Stimulated activated CD4-positive, alpha-beta T cell treated with anti-CD3 and anti-CD28 coated beads, Interleukin-12 subunit alpha, Interleukin-12 subunit beta, amount 100 ng/mL, for 24 hours (primary cell): Measurements from ENCODE around the gene OR10V1.

Experiments
- DNase-seq, 2 experiments: peaks; one replicate each; pipeline ENCODE4 v3.0.0-alpha.2; 2020; ENCODE audit warnings: low read depth in 2 of 2

The OR10V1 gene

GRCh38 chr11:59668950-59669610, 44.6 kb downstream of the OR10V1 start, which contains the start of gene PATL1:
PATL1 (minus strand) TSS chr11:59669037; CDS start chr11:59668895, 142 bp downstream.
- DNase-seq: peak; percentile 97

DNA sequence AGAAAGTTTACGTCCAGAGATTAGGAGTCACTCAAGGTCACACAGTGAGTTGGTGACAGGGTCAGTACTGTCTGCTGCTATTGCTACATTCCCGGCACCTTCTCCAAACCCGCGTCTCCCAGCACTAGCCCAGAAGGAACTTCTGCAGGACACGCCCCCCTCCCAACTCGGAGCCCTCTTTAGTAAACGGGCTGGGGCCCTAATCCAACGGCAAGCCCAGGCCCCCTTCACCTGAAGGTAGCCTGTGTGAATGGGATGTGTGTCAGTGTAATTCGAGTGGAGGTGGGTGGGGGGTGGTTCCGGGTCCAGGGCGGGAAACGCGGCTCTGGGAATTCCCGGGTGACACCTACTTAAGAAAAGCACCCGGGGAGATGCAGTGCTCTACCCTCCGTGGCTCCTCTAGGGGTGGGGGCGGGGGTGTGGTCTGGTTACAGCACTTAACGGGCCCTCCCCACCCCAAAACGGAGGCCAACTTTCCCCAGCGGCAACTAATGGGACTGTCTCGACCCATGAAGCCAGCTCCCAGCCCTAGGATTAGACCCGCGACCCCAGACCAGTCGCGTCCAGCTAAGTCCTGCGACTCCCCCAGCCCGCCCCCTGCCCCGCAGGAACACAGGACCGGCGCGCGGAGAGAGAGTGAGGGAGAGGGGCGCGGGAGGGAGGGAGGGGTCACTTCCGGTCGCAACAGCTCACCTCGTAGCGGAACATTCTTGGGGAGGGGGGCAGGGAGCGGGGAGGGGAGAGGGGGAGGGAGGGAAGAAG, 45.3 kb downstream of the OR10V1 start:
- peak; percentile 57 to 63 for DNase-seq

GRCh38 chr11:59667812-59668187, 45.8 kb downstream of the OR10V1 start:
- DNase-seq: no peak

GRCh38 chr11:59666969-59667368, 46.7 kb downstream of the OR10V1 start:
- no peak for DNase-seq
